Endothelial cell of umbilical vein (primary cell): Measurements from ENCODE around the gene CCDC138.

Source experiments
- CTCF ChIP-seq, 2 donors: IDR thresholded peaks; 1 replicate in 1 of 2; 2 replicates in 1 of 2; pipeline ENCODE4 v1.5.1; 2011; ENCODE audit warnings: low read length in 2 of 2, mild to moderate bottlenecking in 2 of 2, moderate library complexity in 2 of 2, control low read depth in 1 of 2, inconsistent platforms in 1 of 2, low read depth in 1 of 2; ENCODE audit not compliant: insufficient read depth in 1 of 2; ENCODE audit errors: extremely low read depth in 1 of 2
- MAX ChIP-seq: IDR thresholded peaks from 2 replicates; pipeline ENCODE4 v1.6.1; 2011; ENCODE audit not compliant: insufficient read depth, insufficient read length
- POLR2A ChIP-seq: IDR thresholded peaks from 2 replicates; pipeline ENCODE4 v1.6.1; 2012; ENCODE audit warnings: low read depth, mild to moderate bottlenecking, control low read depth, low read length
- POLR2AphosphoS5 ChIP-seq: IDR thresholded peaks from 2 replicates; pipeline ENCODE4 v1.6.1; 2012; ENCODE audit warnings: low read depth, mild to moderate bottlenecking, control low read depth, low read length, moderate library complexity; ENCODE audit not compliant: insufficient read depth

- TF ChIP-seq MAX: no peak
- no peak for TF ChIP-seq POLR2AphosphoS5
- TF ChIP-seq CTCF (IDR thresholded peaks at IDR 0.05; ENCODE audit: extremely low read depth in 1 of 2, insufficient read depth in 1 of 2, low read depth in 1 of 2, low read length in 2 of 2): no peak
- TF ChIP-seq POLR2A: no peak
Observed at GRCh38 chr2:108806371-108807113, 20.0 kb downstream of the CCDC138 start.
